Endothelial cell (in vitro differentiated cells): ENCODE results near the gene TRUB2. TPM values are rescaled to one million over a fixed set of nuclear protein-coding genes. Genes with fewer than 3 reads are reported as not detected.
"Not testable (repeated sequence)": the region's sequence is repeated elsewhere in the genome, so short reads cannot be mapped to it uniquely, and the experiment has no call there.

Experiments used
- DNase-seq: peaks from one replicate; pipeline ENCODE4 v3.0.0; 2021; ENCODE audit warnings: low spot score
- H3K27ac Mint-ChIP-seq: one replicate; pipeline ENCODE4 v1.8.0; 2021; ENCODE audit warnings: mixed read lengths, inconsistent platforms; ENCODE audit not compliant: unreplicated experiment
- H3K27me3 Mint-ChIP-seq: one replicate; pipeline ENCODE4 v1.8.0; 2021; ENCODE audit warnings: mild to moderate bottlenecking, moderate library complexity, mixed read lengths, inconsistent platforms; ENCODE audit not compliant: unreplicated experiment
- H3K36me3 Mint-ChIP-seq: one replicate; pipeline ENCODE4 v1.8.0; 2021; ENCODE audit warnings: mild to moderate bottlenecking, low read depth, mixed read lengths, inconsistent platforms; ENCODE audit not compliant: unreplicated experiment
- H3K4me1 Mint-ChIP-seq: one replicate; pipeline ENCODE4 v1.8.0; 2021; ENCODE audit warnings: mild to moderate bottlenecking, mixed read lengths, inconsistent platforms; ENCODE audit not compliant: unreplicated experiment
- H3K4me3 Mint-ChIP-seq: one replicate; pipeline ENCODE4 v1.8.0; 2021; ENCODE audit warnings: mild to moderate bottlenecking, mixed read lengths, inconsistent platforms; ENCODE audit not compliant: unreplicated experiment
- H3K9me3 Mint-ChIP-seq: one replicate; pipeline ENCODE4 v1.8.0; 2021; ENCODE audit warnings: mixed read lengths, inconsistent platforms; ENCODE audit not compliant: unreplicated experiment
- CTCF ChIP-seq: fragments of 200-600 bp; sonication (generic); IDR thresholded peaks from one replicate; pipeline ENCODE4 v1.5.0; 2021; ENCODE audit warnings: antibody characterized with exemption; ENCODE audit not compliant: unreplicated experiment
- total RNA-seq: library from RNA; stranded (reverse); fragmentation: NEBNext Ultra II Directional; extraction: Animal tissue kit (Norgen Biotek cat#: 25700); gene quantifications from one replicate; pipeline ENCODE4 v1.2.1, GENCODE V29; 2021; ENCODE audit not compliant: unreplicated experiment

Gene TRUB2
- total RNA-seq, 1 donor from 2014 or later: 25.8 TPM

GRCh38 chr9:128285033-128285784, 37.0 kb downstream of the TRUB2 start:
- Mint-ChIP-seq H3K27ac (no peak overlapping the region), H3K27me3 (peaks cover 4% of the 10 kb centered on the region), H3K4me1 (peaks cover 11% of the 10 kb centered on the region), H3K9me3 (no peaks in the 10 kb centered on the region), H3K36me3 (peaks cover 12% of the 10 kb centered on the region), H3K4me3 (no peak overlapping the region)
- no peak for DNase-seq
- TF ChIP-seq CTCF: no peak

- no peak overlapping the region for H3K27ac Mint-ChIP-seq
- H3K9me3 Mint-ChIP-seq: no peaks in the 10 kb centered on the region
- H3K27me3 Mint-ChIP-seq: peaks cover 7% of the 10 kb centered on the region
- H3K4me1 Mint-ChIP-seq: peaks cover 25% of the 10 kb centered on the region
- no peak for DNase-seq
- no peak overlapping the region for H3K4me3 Mint-ChIP-seq
- TF ChIP-seq CTCF: no peak
- peaks cover 9% of the 10 kb centered on the region for H3K36me3 Mint-ChIP-seq
Measured at GRCh38 chr9:128282500-128282899, 39.7 kb downstream of the TRUB2 start.

- no peaks in the 10 kb centered on the region for H3K9me3 Mint-ChIP-seq
- no peak for DNase-seq
- H3K27ac Mint-ChIP-seq: peak overlapping the region; percentile 85
- peaks cover 13% of the 10 kb centered on the region for H3K27me3 Mint-ChIP-seq
- peaks cover 8% of the 10 kb centered on the region for H3K36me3 Mint-ChIP-seq
- H3K4me1 Mint-ChIP-seq: peaks cover 39% of the 10 kb centered on the region
- no peak for TF ChIP-seq CTCF
- peak overlapping the region; percentile 43 for H3K4me3 Mint-ChIP-seq
Measured at GRCh38 chr9:128280084-128280622, 42.1 kb downstream of the TRUB2 start.

- peaks cover 40% of the 10 kb centered on the region for H3K4me1 Mint-ChIP-seq
- DNase-seq: peak; percentile 34
- peaks cover 17% of the 10 kb centered on the region for H3K27me3 Mint-ChIP-seq
- H3K9me3 Mint-ChIP-seq, H3K36me3 Mint-ChIP-seq: not testable (repeated sequence)
- H3K4me3 Mint-ChIP-seq: peak overlapping the region; percentile 7
- H3K27ac Mint-ChIP-seq: peak overlapping the region; percentile 33
Measured at GRCh38 chr9:128279088-128280073, 42.9 kb downstream of the TRUB2 start.

- DNase-seq: peak; percentile 31
- peaks cover 44% of the 10 kb centered on the region for H3K4me1 Mint-ChIP-seq
- H3K36me3 Mint-ChIP-seq: peaks cover 20% of the 10 kb centered on the region
- no peak for TF ChIP-seq CTCF
- peak overlapping the region; percentile 98 for H3K4me3 Mint-ChIP-seq
- H3K27me3 Mint-ChIP-seq: peaks cover 17% of the 10 kb centered on the region
- no peaks in the 10 kb centered on the region for H3K9me3 Mint-ChIP-seq
- H3K27ac Mint-ChIP-seq: peak overlapping the region; percentile 88
Measured at GRCh38 chr9:128276574-128277270, 45.5 kb downstream of the TRUB2 start.
